IMR-90 (cell line): ENCODE measurements around the gene FMN1.

Experiments
- CEBPB ChIP-seq: IDR thresholded peaks from 2 replicates; pipeline ENCODE4 v1.6.1; 2012; ENCODE audit warnings: low read depth, low read length, improper control_type of control experiment
- FOS ChIP-seq: fragments of 150-350 bp; IDR thresholded peaks from 2 replicates; pipeline ENCODE4 v1.6.1; 2016; ENCODE audit warnings: low read depth, low read length
- POLR2A ChIP-seq: IDR thresholded peaks from 2 replicates; pipeline ENCODE4 v1.6.1; 2012; ENCODE audit warnings: mild to moderate bottlenecking, low read depth, low read length
- TF ChIP-seq, protein P1 (sequence below): conservative IDR thresholded peaks from 2 replicates; pipeline ENCODE4 v1.5.1; 2012; ENCODE audit warnings: mild to moderate bottlenecking, low read depth, low read length, improper control_type of control experiment

- TF ChIP-seq, protein P1, sequence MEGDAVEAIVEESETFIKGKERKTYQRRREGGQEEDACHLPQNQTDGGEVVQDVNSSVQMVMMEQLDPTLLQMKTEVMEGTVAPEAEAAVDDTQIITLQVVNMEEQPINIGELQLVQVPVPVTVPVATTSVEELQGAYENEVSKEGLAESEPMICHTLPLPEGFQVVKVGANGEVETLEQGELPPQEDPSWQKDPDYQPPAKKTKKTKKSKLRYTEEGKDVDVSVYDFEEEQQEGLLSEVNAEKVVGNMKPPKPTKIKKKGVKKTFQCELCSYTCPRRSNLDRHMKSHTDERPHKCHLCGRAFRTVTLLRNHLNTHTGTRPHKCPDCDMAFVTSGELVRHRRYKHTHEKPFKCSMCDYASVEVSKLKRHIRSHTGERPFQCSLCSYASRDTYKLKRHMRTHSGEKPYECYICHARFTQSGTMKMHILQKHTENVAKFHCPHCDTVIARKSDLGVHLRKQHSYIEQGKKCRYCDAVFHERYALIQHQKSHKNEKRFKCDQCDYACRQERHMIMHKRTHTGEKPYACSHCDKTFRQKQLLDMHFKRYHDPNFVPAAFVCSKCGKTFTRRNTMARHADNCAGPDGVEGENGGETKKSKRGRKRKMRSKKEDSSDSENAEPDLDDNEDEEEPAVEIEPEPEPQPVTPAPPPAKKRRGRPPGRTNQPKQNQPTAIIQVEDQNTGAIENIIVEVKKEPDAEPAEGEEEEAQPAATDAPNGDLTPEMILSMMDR: no peak
- no peak for TF ChIP-seq CEBPB
- TF ChIP-seq POLR2A: no peak
- no peak for TF ChIP-seq FOS
Observed at GRCh38 chr15:32879980-32880379, 314.5 kb downstream of the FMN1 start.
